CD4-positive, alpha-beta T cell (primary cell): ENCODE measurements around the gene PARD3B. TPM values are rescaled to one million over a fixed set of nuclear protein-coding genes. Genes with fewer than 3 reads are reported as not detected.

Experiments used
- ATAC-seq: fragments of 200-7000 bp; cut with Tn5 transposase; one replicate; pipeline ENCODE4 v1.10.0; 2022; ENCODE audit warnings: mild to moderate bottlenecking; ENCODE audit not compliant: poor library complexity
- CTCF ChIA-PET: fragments of 350-600 bp; sonication (Branson Sonifier 250); formaldehyde crosslinking; loops from one replicate; lab custom pipeline; 2021; ENCODE audit warnings: antibody characterized with exemption, inconsistent platforms; lab: Charles Lee
- POLR2A ChIA-PET: fragments of 350-600 bp; sonication (Branson Sonifier 250); formaldehyde crosslinking; loops from one replicate; lab custom pipeline; 2021; ENCODE audit warnings: antibody characterized with exemption, inconsistent platforms; lab: Charles Lee
- DNase-seq, 14 experiments: peaks; one replicate each; pipeline ENCODE4 v3.0.0-alpha.2; 2013 to 2020; ENCODE audit warnings: mixed read lengths in 2 of 14
- H3K27ac ChIP-seq, 2 donors: one replicate each; pipeline versions ENCODE4 v1.5.1 to v1.7.0; 2013; ENCODE audit warnings: low read length in 2 of 2, low read depth in 1 of 2, mild to moderate bottlenecking in 1 of 2
- H3K27me3 ChIP-seq, 2 experiments: 1 replicate in 1 of 2; 2 replicates in 1 of 2; pipeline versions ENCODE4 v1.6.1 to v1.7.0; 2013; ENCODE audit warnings: low read length in 2 of 2, control low read depth in 1 of 2, mild to moderate bottlenecking in 1 of 2, moderate library complexity in 1 of 2; ENCODE audit not compliant: insufficient read depth in 2 of 2, control insufficient read depth in 1 of 2
- H3K36me3 ChIP-seq: one replicate; pipeline ENCODE4 v1.6.1; 2013; ENCODE audit warnings: low read length, control low read depth; ENCODE audit not compliant: insufficient read depth
- H3K4me1 ChIP-seq: one replicate; pipeline ENCODE4 v1.6.1; 2013; ENCODE audit warnings: low read length, control low read depth; ENCODE audit not compliant: insufficient read depth
- H3K4me3 ChIP-seq: one replicate; pipeline ENCODE4 v1.5.1; 2013; ENCODE audit warnings: mild to moderate bottlenecking, low read length, moderate library complexity
- H3K9me3 ChIP-seq, 2 experiments: 1 replicate in 1 of 2; 2 replicates in 1 of 2; pipeline versions ENCODE4 v1.6.1 to v1.7.0; 2013; ENCODE audit warnings: low read length in 2 of 2, mild to moderate bottlenecking in 2 of 2, control low read depth in 1 of 2, moderate library complexity in 1 of 2; ENCODE audit not compliant: control insufficient read depth in 1 of 2, insufficient read depth in 1 of 2
- H3K27ac Mint-ChIP-seq: one replicate; pipeline ENCODE4 v1.8.0; 2020; ENCODE audit warnings: mixed read lengths
- H3K27me3 Mint-ChIP-seq: one replicate; pipeline ENCODE4 v1.8.0; 2021; ENCODE audit warnings: mixed read lengths
- H3K36me3 Mint-ChIP-seq: one replicate; pipeline ENCODE4 v1.8.0; 2021; ENCODE audit warnings: low read depth, mixed read lengths
- H3K4me1 Mint-ChIP-seq: one replicate; pipeline ENCODE4 v1.8.0; 2021; ENCODE audit warnings: low read depth, mixed read lengths
- H3K4me3 Mint-ChIP-seq: one replicate; pipeline ENCODE4 v1.8.0; 2020; ENCODE audit warnings: mild to moderate bottlenecking, mixed read lengths
- H3K9me3 Mint-ChIP-seq: one replicate; pipeline ENCODE4 v1.8.0; 2020; ENCODE audit warnings: mixed read lengths
- CTCF ChIP-seq: fragments of 200-600 bp; IDR thresholded peaks from one replicate; pipeline ENCODE4 v1.8.0; 2022; ENCODE audit warnings: antibody characterized with exemption, mild to moderate bottlenecking
- intact Hi-C, 2 experiments: fragments of 100-400 bp; cut with DNase I in 1 of 2; cut with micrococcal nuclease in 1 of 2; formaldehyde crosslinking; loops; one replicate each; pipeline versions ENCODE4 v1.15.1 to v1.9.0; 2023 to 2025; cut with DNase I, micrococcal nuclease
- total RNA-seq, 174 experiments: library from RNA in 2 of 174; stranded (reverse) in 2 of 174; gene quantifications; one replicate each; pipeline ENCODE4 v1.2.3 and lab custom pipeline; 2021 to 2026

PARD3B gene
- total RNA-seq, 2 experiments from 2014 or later = 0.87 to 1.9 TPM

- TF ChIP-seq CTCF = no peak
- CTCF ChIA-PET = no interaction called here
Measured at GRCh38 chr2:205014201-205014600, 468.9 kb downstream of the PARD3B start.

GRCh38 chr2:205017381-205017780 is 472.1 kb downstream of the PARD3B start:
- H3K4me1 Mint-ChIP-seq = peaks cover 5% of the 10 kb centered on the region
- intact Hi-C loops = no loop called here
- no peak overlapping the region for H3K4me3 Mint-ChIP-seq
- H3K27me3 Mint-ChIP-seq = no peaks in the 10 kb centered on the region
- no peak for TF ChIP-seq CTCF
- H3K36me3 ChIP-seq = no peaks in the 10 kb centered on the region
- DNase-seq (no peak), ATAC-seq (no peak)
- H3K36me3 Mint-ChIP-seq = no peaks in the 10 kb centered on the region
- H3K27me3 ChIP-seq = no peaks in the 10 kb centered on the region
- POLR2A ChIA-PET = no interaction called here
- no peak overlapping the region for H3K27ac Mint-ChIP-seq
- CTCF ChIA-PET = no interaction called here
- H3K27ac ChIP-seq = no peak overlapping the region
- H3K4me3 ChIP-seq = no peak overlapping the region
- H3K9me3 ChIP-seq = no peaks in the 10 kb centered on the region
- peaks cover 2% of the 10 kb centered on the region for H3K9me3 Mint-ChIP-seq
- H3K4me1 ChIP-seq = no peaks in the 10 kb centered on the region

More at GRCh38 chr2:205014201-205014600, 468.9 kb downstream of the PARD3B start:
- no peaks in the 10 kb centered on the region for H3K36me3 Mint-ChIP-seq
- ATAC-seq = no peak
- no peak for DNase-seq
- POLR2A ChIA-PET = no interaction called here
- no peak overlapping the region for H3K27ac Mint-ChIP-seq
- intact Hi-C loops = no loop called here
- Histone ChIP-seq H3K9me3 (no peaks in the 10 kb centered on the region), H3K4me3 (no peak overlapping the region), H3K27ac (no peak overlapping the region), H3K27me3 (no peaks in the 10 kb centered on the region), H3K36me3 (no peaks in the 10 kb centered on the region), H3K4me1 (no peaks in the 10 kb centered on the region)
- H3K9me3 Mint-ChIP-seq = peaks cover 2% of the 10 kb centered on the region
- H3K4me3 Mint-ChIP-seq = no peak overlapping the region
- H3K27me3 Mint-ChIP-seq = no peaks in the 10 kb centered on the region
- H3K4me1 Mint-ChIP-seq = peaks cover 10% of the 10 kb centered on the region

- POLR2A ChIA-PET = no interaction called here
- Histone ChIP-seq H3K36me3 (no peaks in the 10 kb centered on the region), H3K4me1 (no peaks in the 10 kb centered on the region), H3K27ac (no peak overlapping the region), H3K9me3 (no peaks in the 10 kb centered on the region), H3K27me3 (no peaks in the 10 kb centered on the region), H3K4me3 (no peak overlapping the region)
- Mint-ChIP-seq H3K4me3 (no peak overlapping the region), H3K27me3 (no peaks in the 10 kb centered on the region), H3K36me3 (no peaks in the 10 kb centered on the region), H3K4me1 (peaks cover 5% of the 10 kb centered on the region), H3K9me3 (peaks cover 2% of the 10 kb centered on the region), H3K27ac (no peak overlapping the region)
- intact Hi-C loops = no loop called here
- TF ChIP-seq CTCF = no peak
- CTCF ChIA-PET = no interaction called here
- DNase-seq (no peak), ATAC-seq (no peak)
Measured at GRCh38 chr2:205017912-205018311, 472.6 kb downstream of the PARD3B start.
